GM19238 (cell line): ENCODE data around the gene GSTA3.
"Not testable (repeated sequence)": the region's sequence is repeated elsewhere in the genome, so short reads cannot be mapped to it uniquely, and the experiment has no call there.

Experiments used
- DNase-seq: peaks from one replicate; pipeline ENCODE4 v3.0.0; 2011; ENCODE audit warnings: low spot score; ENCODE audit not compliant: insufficient read length

GSTA3 gene

GRCh38 chr6:52914516-52914915 lies 5.0 kb upstream of the GSTA3 start:
- no peak for DNase-seq

GRCh38 chr6:52910091-52910490 lies 593 bp upstream of the GSTA3 start:
- no peak for DNase-seq

- no peak for DNase-seq
Observed at GRCh38 chr6:52909131-52909530, 367 bp downstream of the GSTA3 start.

- no peak for DNase-seq
Observed at GRCh38 chr6:52908526-52908925, 972 bp downstream of the GSTA3 start.

- no peak for DNase-seq
Observed at GRCh38 chr6:52904562-52905279, 4.8 kb downstream of the GSTA3 start.

DNA sequence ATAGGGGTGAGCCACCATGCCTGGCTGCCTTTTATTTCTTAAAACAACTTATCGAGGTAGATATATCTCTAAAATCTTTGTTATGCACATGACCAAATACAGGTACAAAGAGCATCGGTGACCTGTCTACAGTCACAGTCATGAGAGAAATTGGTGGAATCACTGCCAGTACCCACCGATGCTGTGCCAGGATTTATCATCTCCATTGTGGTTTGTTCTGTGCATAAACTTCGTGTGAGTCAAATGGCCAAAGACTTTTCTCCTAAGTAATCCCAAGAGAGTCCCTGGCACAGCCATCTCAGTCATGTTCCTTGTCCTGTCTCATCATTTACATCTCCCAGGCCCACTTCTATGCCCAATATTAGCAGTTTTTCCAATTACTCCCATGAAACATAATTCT lies 9.0 kb downstream of the GSTA3 start:
- no peak for DNase-seq

- not testable (repeated sequence) for DNase-seq
Observed at GRCh38 chr6:52895790-52896189, 13.7 kb downstream of the GSTA3 start.

- DNase-seq: no peak
Observed at GRCh38 chr6:52894285-52894684, 15.2 kb downstream of the GSTA3 start.

GRCh38 chr6:52893803-52894202 lies 15.7 kb downstream of the GSTA3 start:
- DNase-seq: no peak

DNA sequence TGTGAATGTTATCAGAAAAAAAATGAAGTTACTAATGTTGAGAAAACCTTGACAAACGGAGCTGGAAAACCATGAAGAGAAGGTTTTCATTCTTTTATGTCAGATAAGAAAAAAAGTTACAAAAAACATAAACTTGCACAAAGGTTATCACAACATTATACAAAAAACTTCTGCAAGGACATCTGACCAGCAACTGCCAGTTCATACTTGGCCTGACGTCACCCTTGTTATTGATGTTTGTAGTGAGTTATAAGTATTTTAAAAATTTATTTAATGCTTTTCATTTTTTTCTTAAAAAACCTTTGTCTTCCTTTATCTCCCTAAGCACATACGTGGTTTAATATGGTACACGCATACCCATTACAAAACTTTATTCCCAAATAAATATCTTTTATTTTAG lies 16.3 kb downstream of the GSTA3 start:
- no peak for DNase-seq

GRCh38 chr6:52890018-52890417 lies 19.5 kb downstream of the GSTA3 start:
- DNase-seq: no peak

DNA sequence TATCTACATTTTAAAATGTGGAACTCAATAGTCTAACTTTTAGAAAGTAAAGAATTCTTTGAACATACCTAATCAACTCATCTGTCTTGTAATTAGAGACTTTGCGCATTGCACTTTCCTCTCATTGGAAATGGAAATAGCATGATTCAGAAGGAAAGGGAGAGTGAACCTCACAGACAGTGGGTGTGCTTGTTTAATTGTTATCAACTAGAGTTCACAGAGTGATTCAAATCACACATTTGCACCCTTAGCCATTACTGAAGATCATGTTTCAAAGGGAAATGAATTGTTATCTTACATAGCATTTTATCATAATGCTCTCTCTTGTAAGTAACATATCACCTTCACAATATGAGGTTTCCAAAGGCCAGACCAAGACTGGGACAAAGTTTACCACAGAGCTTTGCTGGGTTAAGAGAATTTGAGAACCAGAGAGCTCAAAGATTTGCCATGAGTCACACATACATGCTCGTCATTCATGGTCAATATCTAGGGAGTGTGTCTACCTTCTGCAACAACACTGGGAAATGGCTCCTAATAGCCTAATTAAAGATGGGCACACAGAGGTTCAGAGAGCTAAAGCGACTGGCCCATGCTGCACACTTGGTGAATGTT lies 21.5 kb downstream of the GSTA3 start:
- no peak for DNase-seq

- peak; percentile 54 for DNase-seq
Observed at GRCh38 chr6:52881996-52882841, 27.3 kb downstream of the GSTA3 start.

DNA sequence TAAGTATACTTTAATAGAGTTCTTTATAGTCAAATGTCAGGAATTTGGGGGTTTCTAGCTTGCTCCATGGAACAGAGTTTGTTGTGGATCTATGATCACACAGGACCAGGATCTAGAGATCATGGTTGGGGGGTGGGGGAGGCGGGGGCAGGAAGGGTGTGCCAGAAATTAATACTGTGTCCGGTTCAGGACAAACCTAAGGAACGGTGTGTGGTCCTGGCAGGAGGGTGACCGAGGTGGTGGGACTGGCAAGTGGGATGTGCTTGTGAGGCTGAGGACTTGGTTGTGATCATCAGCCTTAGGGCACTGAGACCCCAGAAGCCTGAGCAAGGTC lies 27.9 kb downstream of the GSTA3 start:
- no peak for DNase-seq

GRCh38 chr6:52877786-52878185 lies 31.7 kb downstream of the GSTA3 start:
- no peak for DNase-seq

GRCh38 chr6:52877168-52877567 lies 32.3 kb downstream of the GSTA3 start:
- no peak for DNase-seq

- no peak for DNase-seq
Observed at GRCh38 chr6:52876056-52876787, 33.3 kb downstream of the GSTA3 start.

DNA sequence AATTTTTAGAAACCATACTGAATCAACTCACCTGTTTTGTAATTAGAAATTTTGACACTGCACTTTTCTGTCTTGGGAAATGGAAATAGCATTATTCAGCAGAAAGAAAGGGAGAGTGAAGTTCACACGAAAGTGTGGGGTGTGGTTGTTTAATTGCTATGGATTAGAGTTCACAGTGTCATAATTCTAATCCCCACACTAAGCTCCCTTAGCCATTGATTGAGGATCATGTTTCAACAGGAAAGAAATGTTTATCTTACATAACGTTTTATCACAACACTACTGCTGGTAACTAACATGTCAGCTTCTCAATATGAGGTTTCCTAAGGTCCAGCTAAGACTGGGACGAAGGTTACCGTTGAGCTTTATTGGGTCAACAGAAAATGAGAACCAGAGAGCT lies 37.5 kb downstream of the GSTA3 start:
- no peak for DNase-seq

- DNase-seq: no peak
Observed at GRCh38 chr6:52871621-52872020, 37.9 kb downstream of the GSTA3 start.

GRCh38 chr6:52870335-52871091 lies 39.0 kb downstream of the GSTA3 start:
- DNase-seq: not testable (repeated sequence)

GRCh38 chr6:52868899-52869298 lies 40.6 kb downstream of the GSTA3 start:
- not testable (repeated sequence) for DNase-seq
